Esophagus muscularis mucosa (tissue), 4 donors: Measurements from ENCODE around the gene SPEM3. TPM values are rescaled to one million over a fixed set of nuclear protein-coding genes. Genes with fewer than 3 reads are reported as not detected.

Experiments used
- DNase-seq: peaks from one replicate; pipeline ENCODE4 v3.0.0-alpha.2; 2017; ENCODE audit errors: extremely low spot score
- H3K27ac ChIP-seq, 4 donors: fragments of 200-600 bp; sonication (generic); replicated peaks in 1 of 4; 1 replicate in 3 of 4; 2 replicates in 1 of 4; pipeline ENCODE4 v1.5.1; 2016 to 2019; ENCODE audit warnings: mild to moderate bottlenecking in 1 of 4
- H3K27me3 ChIP-seq, 4 donors: fragments of 200-600 bp; sonication (generic); one replicate each; pipeline versions ENCODE4 v1.5.1 to v1.6.0; 2016 to 2019
- H3K36me3 ChIP-seq, 4 donors: fragments of 200-600 bp; sonication (generic); one replicate each; pipeline ENCODE4 v1.5.1; 2016 to 2019
- H3K4me1 ChIP-seq, 4 donors: fragments of 200-600 bp; sonication (generic); one replicate each; pipeline ENCODE4 v1.5.1; 2016 to 2019
- H3K4me3 ChIP-seq, 4 donors: fragments of 200-600 bp; sonication (generic); 1 replicate in 2 of 4; 2 replicates in 2 of 4; pipeline ENCODE4 v1.5.1; 2016 to 2019; ENCODE audit warnings: mild to moderate bottlenecking in 4 of 4, moderate library complexity in 1 of 4
- H3K9me3 ChIP-seq, 4 donors: fragments of 200-600 bp; sonication (generic); 1 replicate in 3 of 4; 2 replicates in 1 of 4; pipeline ENCODE4 v1.5.1; 2016 to 2019
- CTCF ChIP-seq, 3 experiments: fragments of 200-600 bp in 2 of 3; fragments of 450-650 bp in 1 of 3; sonication (generic) in 2 of 3; IDR thresholded peaks; one replicate each; pipeline ENCODE4 v1.5.1; 2017 to 2019; ENCODE audit warnings: antibody characterized with exemption in 3 of 3, mild to moderate bottlenecking in 2 of 3, moderate library complexity in 1 of 3
- EP300 ChIP-seq: sonication (generic); formaldehyde crosslinking; IDR thresholded peaks from one replicate; pipeline ENCODE4 v1.6.1; 2017; ENCODE audit warnings: antibody characterized with exemption
- POLR2A ChIP-seq: fragments of 450-650 bp; IDR thresholded peaks from one replicate; pipeline ENCODE4 v1.6.1; 2017; ENCODE audit warnings: antibody characterized with exemption, moderate library complexity, mild to moderate bottlenecking, low read depth
- POLR2AphosphoS5 ChIP-seq, 2 donors: sonication (generic); formaldehyde crosslinking; IDR thresholded peaks; one replicate each; pipeline ENCODE4 v1.6.1; 2017; ENCODE audit warnings: antibody characterized with exemption in 2 of 2
- WGBS: methylation state at CpG from one replicate; pipeline ENCODE4 v1.1.5; 2018; 5-methylcytosine and 5-hydroxymethylcytosine counted together
- intact Hi-C: fragments of 100-400 bp; cut with DNase I; formaldehyde crosslinking; loops from one replicate; pipeline ENCODE4 v1.15.1; 2023
- total RNA-seq, 4 donors: library from RNA; depleted of rRNA; stranded (reverse); fragments of >200 nt; gene quantifications; one replicate each; pipeline versions ENCODE4 v1.1.0 to v1.2.1, GENCODE V29; 2016

Gene SPEM3
- total RNA-seq, 4 donors from 2014 or later, result not detected

GRCh38 chr17:7405350-7406234 is 23.1 kb upstream of the SPEM3 start:
- Histone ChIP-seq H3K4me1 (peaks cover 20 to 56% (median 39%) of the 10 kb centered on the region in 4 donors), H3K27ac (peak overlapping the region; percentile 90 to 93 (median 92)), H3K4me3 (peak overlapping the region; percentile 77 to 87 (median 85)), H3K9me3 (no peaks in the 10 kb centered on the region), H3K27me3 (no peaks in the 10 kb centered on the region), H3K36me3 (peaks cover 0 to 30% (median 13%) of the 10 kb centered on the region in 4 donors)
- no peak for TF ChIP-seq POLR2A
- TF ChIP-seq POLR2AphosphoS5 (IDR thresholded peaks at IDR 0.05), result no peak
- TF ChIP-seq CTCF (IDR thresholded peaks at IDR 0.05), result no peak
- no peak for TF ChIP-seq EP300
- DNase-seq, result no peak
- 13% methylated on average over 25 of the region's 38 CpGs for WGBS
- intact Hi-C loops, result loop anchor here (2.0 kb wide), 1 partner anchor 31 kb away; no protein-coding TSS in a partner anchor

GRCh38 chr17:7406235-7406825 is 22.3 kb upstream of the SPEM3 start:
- intact Hi-C loops, result no loop called here
- DNase-seq, result no peak
- Histone ChIP-seq H3K4me1 (peaks cover 20 to 54% (median 38%) of the 10 kb centered on the region in 4 donors), H3K27ac (peak overlapping the region; percentile 90 to 93 (median 92)), H3K9me3 (no peaks in the 10 kb centered on the region), H3K27me3 (no peaks in the 10 kb centered on the region), H3K36me3 (peaks cover 0 to 37% (median 16%) of the 10 kb centered on the region in 4 donors), H3K4me3 (peak overlapping the region; percentile 77 to 87 (median 85))
- TF ChIP-seq CTCF (IDR thresholded peaks at IDR 0.05), result no peak
- no peak for TF ChIP-seq POLR2AphosphoS5 (IDR thresholded peaks at IDR 0.05)
- 72% methylated on average over 8 of the region's 12 CpGs for WGBS

- WGBS, result 90% methylated on average over 13 of the region's 13 CpGs
- H3K4me1 ChIP-seq, result peaks cover 16 to 48% (median 35%) of the 10 kb centered on the region in 4 donors
- intact Hi-C loops, result no loop called here
- H3K27ac ChIP-seq, result no peak overlapping the region
- no peaks in the 10 kb centered on the region for H3K9me3 ChIP-seq
- H3K27me3 ChIP-seq, result no peaks in the 10 kb centered on the region
- H3K4me3 ChIP-seq, result no peak overlapping the region
- no peak for DNase-seq
- no peak for TF ChIP-seq POLR2AphosphoS5 (IDR thresholded peaks at IDR 0.05)
- no peak for TF ChIP-seq CTCF (IDR thresholded peaks at IDR 0.05)
- no peak for TF ChIP-seq EP300
- TF ChIP-seq POLR2A, result no peak
- peaks cover 0 to 37% (median 17%) of the 10 kb centered on the region in 4 donors for H3K36me3 ChIP-seq
Observed at GRCh38 chr17:7407082-7407481, 21.6 kb upstream of the SPEM3 start.

- H3K9me3 ChIP-seq, result no peaks in the 10 kb centered on the region
- no peaks in the 10 kb centered on the region for H3K27me3 ChIP-seq
- intact Hi-C loops, result no loop called here
- H3K4me3 ChIP-seq, result no peak within 1 kb of the TSS
- 66% methylated on average over 8 of the region's 12 CpGs for WGBS
- H3K4me1 ChIP-seq, result peaks cover 10 to 42% (median 29%) of the 10 kb centered on the region in 4 donors
- no peak for TF ChIP-seq POLR2A
- TF ChIP-seq CTCF (IDR thresholded peaks at IDR 0.05), result no peak
- no peak for TF ChIP-seq POLR2AphosphoS5 (IDR thresholded peaks at IDR 0.05)
- no peak for TF ChIP-seq EP300
- H3K27ac ChIP-seq, result peak within 1 kb of the TSS in 1 of 4 donors; percentile 93
- H3K36me3 ChIP-seq, result peaks cover 0 to 37% (median 17%) of the 10 kb centered on the region in 4 donors
- no peak for DNase-seq
Observed at GRCh38 chr17:7407485-7408251, 21.0 kb upstream of the SPEM3 start, which contains the start of gene NLGN2. TSS of gene NLGN2 (plus strand) at chr17:7407845. CDS start at chr17:7408256, 411 bp downstream.
